HepG2 (cell line): ENCODE measurements around the gene SPESP1.

Experiments
- FOSL2 ChIP-seq: sonication (generic); formaldehyde crosslinking; IDR thresholded peaks from 2 replicates; pipeline ENCODE4 v1.4.0; 2020; ENCODE audit warnings: missing genetic modification reagents
- HDAC6 ChIP-seq: fragments of 200-600 bp; sonication (generic); IDR thresholded peaks from 2 replicates; pipeline ENCODE4 v1.7.0; 2017; ENCODE audit warnings: mild to moderate bottlenecking, antibody characterized with exemption, low read length, low read depth
- JUND ChIP-seq: sonication (generic); formaldehyde crosslinking; IDR thresholded peaks from 2 replicates; pipeline ENCODE4 v1.8.0; 2022; ENCODE audit warnings: mild to moderate bottlenecking, missing genetic modification reagents
- MAFG ChIP-seq: sonication (generic); formaldehyde crosslinking; IDR thresholded peaks from 2 replicates; pipeline ENCODE4 v1.5.1; 2020; ENCODE audit warnings: mild to moderate bottlenecking, missing genetic modification reagents
- PRPF4 ChIP-seq: fragments of 200-400 bp; formaldehyde crosslinking; IDR thresholded peaks from 2 replicates; pipeline ENCODE4 v1.6.1; 2016; ENCODE audit warnings: low read length, low read depth; ENCODE audit not compliant: poor library complexity, severe bottlenecking
- SP2 ChIP-seq: sonication (generic); formaldehyde crosslinking; IDR thresholded peaks from 2 replicates; pipeline ENCODE4 v1.5.1; 2020; ENCODE audit warnings: mild to moderate bottlenecking, missing genetic modification reagents
- ZNF362 ChIP-seq: sonication (generic); formaldehyde crosslinking; IDR thresholded peaks from 2 replicates; pipeline ENCODE4 v1.4.0; 2020; ENCODE audit warnings: missing genetic modification reagents, mild to moderate bottlenecking, borderline replicate concordance
- ZSCAN20 ChIP-seq: sonication (generic); formaldehyde crosslinking; IDR thresholded peaks from 2 replicates; pipeline ENCODE4 v1.4.0; 2020; ENCODE audit warnings: missing genetic modification reagents, mild to moderate bottlenecking, borderline replicate concordance
- TF ChIP-seq, protein P1 (sequence below): sonication (generic); formaldehyde crosslinking; IDR thresholded peaks from 2 replicates; pipeline ENCODE4 v1.5.0; 2020; ENCODE audit warnings: mild to moderate bottlenecking, missing genetic modification reagents, moderate library complexity
- TF ChIP-seq, protein P2 (sequence below): sonication (generic); formaldehyde crosslinking; IDR thresholded peaks from 2 replicates; pipeline ENCODE4 v1.4.0; 2020; ENCODE audit warnings: missing genetic modification reagents

GRCh38 chr15:68921926-68922325 lies 8.4 kb upstream of the SPESP1 start:
- TF ChIP-seq JUND: no peak
- no peak for TF ChIP-seq ZSCAN20 (CRISPR knock-in tag)
- no peak for TF ChIP-seq HDAC6
- TF ChIP-seq, protein P1, sequence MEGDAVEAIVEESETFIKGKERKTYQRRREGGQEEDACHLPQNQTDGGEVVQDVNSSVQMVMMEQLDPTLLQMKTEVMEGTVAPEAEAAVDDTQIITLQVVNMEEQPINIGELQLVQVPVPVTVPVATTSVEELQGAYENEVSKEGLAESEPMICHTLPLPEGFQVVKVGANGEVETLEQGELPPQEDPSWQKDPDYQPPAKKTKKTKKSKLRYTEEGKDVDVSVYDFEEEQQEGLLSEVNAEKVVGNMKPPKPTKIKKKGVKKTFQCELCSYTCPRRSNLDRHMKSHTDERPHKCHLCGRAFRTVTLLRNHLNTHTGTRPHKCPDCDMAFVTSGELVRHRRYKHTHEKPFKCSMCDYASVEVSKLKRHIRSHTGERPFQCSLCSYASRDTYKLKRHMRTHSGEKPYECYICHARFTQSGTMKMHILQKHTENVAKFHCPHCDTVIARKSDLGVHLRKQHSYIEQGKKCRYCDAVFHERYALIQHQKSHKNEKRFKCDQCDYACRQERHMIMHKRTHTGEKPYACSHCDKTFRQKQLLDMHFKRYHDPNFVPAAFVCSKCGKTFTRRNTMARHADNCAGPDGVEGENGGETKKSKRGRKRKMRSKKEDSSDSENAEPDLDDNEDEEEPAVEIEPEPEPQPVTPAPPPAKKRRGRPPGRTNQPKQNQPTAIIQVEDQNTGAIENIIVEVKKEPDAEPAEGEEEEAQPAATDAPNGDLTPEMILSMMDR: no peak
- no peak for TF ChIP-seq PRPF4
- TF ChIP-seq ZNF362 (CRISPR knock-in tag): no peak
- TF ChIP-seq SP2 (CRISPR knock-in tag): no peak
- no peak for TF ChIP-seq FOSL2 (CRISPR knock-in tag)
- TF ChIP-seq, protein P2, sequence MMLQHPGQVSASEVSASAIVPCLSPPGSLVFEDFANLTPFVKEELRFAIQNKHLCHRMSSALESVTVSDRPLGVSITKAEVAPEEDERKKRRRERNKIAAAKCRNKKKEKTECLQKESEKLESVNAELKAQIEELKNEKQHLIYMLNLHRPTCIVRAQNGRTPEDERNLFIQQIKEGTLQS (CRISPR knock-in tag): no peak
- TF ChIP-seq MAFG (CRISPR knock-in tag): no peak
